Right lobe of liver (tissue), 6 donors: ENCODE data around the gene GTPBP2. TPM values are rescaled to one million over a fixed set of nuclear protein-coding genes. Genes with fewer than 3 reads are reported as not detected.

ENCODE experiments used
- ATAC-seq, 4 donors: fragments of 200-7000 bp; cut with Tn5 transposase; one replicate each; pipeline ENCODE4 v1.9.1; 2020; ENCODE audit warnings: mild to moderate bottlenecking in 4 of 4, moderate library complexity in 4 of 4
- DNase-seq, 3 donors: peaks; one replicate each; pipeline ENCODE4 v3.0.0-alpha.2; 2020
- H3K27ac ChIP-seq, 3 donors: fragments of 200-600 bp; one replicate each; pipeline ENCODE4 v1.8.0; 2022
- H3K27me3 ChIP-seq, 2 donors: fragments of 200-600 bp; one replicate each; pipeline ENCODE4 v1.8.0; 2022
- H3K36me3 ChIP-seq, 4 donors: fragments of 200-600 bp; sonication (generic) in 1 of 4; one replicate each; pipeline versions ENCODE4 v1.5.1 to v1.8.0; 2017 to 2022; ENCODE audit warnings: control low read depth in 1 of 4
- H3K4me1 ChIP-seq, 4 donors: fragments of 200-600 bp; sonication (generic) in 1 of 4; one replicate each; pipeline versions ENCODE4 v1.5.1 to v1.8.0; 2017 to 2022; ENCODE audit warnings: control low read depth in 1 of 4
- H3K4me3 ChIP-seq, 3 donors: fragments of 200-600 bp; one replicate each; pipeline ENCODE4 v1.8.0; 2022
- H3K9me3 ChIP-seq, 4 donors: fragments of 200-600 bp; sonication (generic) in 1 of 4; one replicate each; pipeline versions ENCODE4 v1.5.1 to v1.8.0; 2017 to 2022; ENCODE audit warnings: control low read depth in 1 of 4
- POLR2A ChIP-seq: fragments of 450-650 bp; IDR thresholded peaks from one replicate; pipeline ENCODE4 v1.6.1; 2017; ENCODE audit warnings: antibody characterized with exemption, mild to moderate bottlenecking
- WGBS: methylation state at CpG from one replicate; pipeline ENCODE4 v1.1.6; 2018; ENCODE audit warnings: low coverage, low lambda C conversion rate; ENCODE audit not compliant: insufficient coverage; ENCODE audit errors: missing lambda C conversion rate; 5-methylcytosine and 5-hydroxymethylcytosine counted together
- intact Hi-C, 2 donors: fragments of 100-400 bp; cut with DNase I; formaldehyde crosslinking; loops; one replicate each; pipeline versions ENCODE4 v1.11.2 to v1.14.1; 2022
- total RNA-seq, 6 experiments: library from RNA; depleted of rRNA in 2 of 6; stranded (reverse); fragments of >200 nt in 2 of 6; fragmentation: NEBNext Ultra II Directional in 3 of 6; extraction: Animal tissue kit (Norgen Biotek cat#: 25700) in 3 of 6; gene quantifications; one replicate each; pipeline versions ENCODE4 v1.1.0 to v1.2.4, GENCODE V29; 2016 to 2023
- TF ChIP-seq, protein P1 (sequence below), 4 donors: fragments of 200-600 bp in 3 of 4; fragments of 450-650 bp in 1 of 4; IDR thresholded peaks; one replicate each; pipeline versions ENCODE4 v1.5.1 to v1.8.0; 2016 to 2022; ENCODE audit warnings: antibody characterized with exemption in 4 of 4, mild to moderate bottlenecking in 2 of 4
- donor health status: DM: no; HTN: yes; CAD: no.
- donor health status: DM: no; HTN: no; CAD: no.
- donor health status: DM: no; HTN: no; CAD: no.
- donor health status: DM: no; HTN: yes; CAD: no.
- donor health status: DM: no; HTN: yes; CAD: no.

The GTPBP2 gene
- total RNA-seq, 6 experiments from 2014 or later = 12.5 to 39.9 (median 19.2) TPM

DNA sequence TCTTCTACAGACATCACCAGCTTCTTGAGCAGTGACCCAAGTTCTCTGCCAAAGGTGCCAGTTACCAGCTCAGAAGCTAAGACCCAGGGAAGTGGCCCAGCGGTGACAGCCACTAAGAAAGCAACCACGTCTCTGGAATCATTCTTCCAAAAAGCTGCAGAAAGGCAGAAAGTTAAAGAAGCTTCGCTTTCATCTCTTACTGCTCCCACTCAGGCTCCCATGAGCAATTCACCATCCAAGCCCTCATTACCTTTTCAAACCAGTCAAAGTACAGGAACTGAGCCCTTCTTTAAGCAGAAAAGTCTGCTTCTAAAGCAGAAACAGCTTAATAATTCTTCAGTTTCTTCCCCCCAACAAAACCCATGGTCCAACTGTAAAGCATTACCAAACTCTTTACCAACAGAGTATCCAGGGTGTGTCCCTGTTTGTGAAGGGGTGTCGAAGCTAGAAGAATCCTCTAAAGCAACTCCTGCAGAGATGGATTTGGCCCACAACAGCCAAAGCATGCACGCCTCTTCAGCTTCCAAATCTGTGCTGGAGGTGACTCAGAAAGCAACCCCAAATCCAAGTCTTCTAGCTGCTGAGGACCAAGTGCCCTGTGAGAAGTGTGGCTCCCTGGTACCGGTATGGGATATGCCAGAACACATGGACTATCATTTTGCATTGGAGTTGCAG is 15.2 kb downstream of the GTPBP2 start:
- WGBS = 97% methylated on average over 5 of the region's 6 CpGs
- TF ChIP-seq, protein P1, sequence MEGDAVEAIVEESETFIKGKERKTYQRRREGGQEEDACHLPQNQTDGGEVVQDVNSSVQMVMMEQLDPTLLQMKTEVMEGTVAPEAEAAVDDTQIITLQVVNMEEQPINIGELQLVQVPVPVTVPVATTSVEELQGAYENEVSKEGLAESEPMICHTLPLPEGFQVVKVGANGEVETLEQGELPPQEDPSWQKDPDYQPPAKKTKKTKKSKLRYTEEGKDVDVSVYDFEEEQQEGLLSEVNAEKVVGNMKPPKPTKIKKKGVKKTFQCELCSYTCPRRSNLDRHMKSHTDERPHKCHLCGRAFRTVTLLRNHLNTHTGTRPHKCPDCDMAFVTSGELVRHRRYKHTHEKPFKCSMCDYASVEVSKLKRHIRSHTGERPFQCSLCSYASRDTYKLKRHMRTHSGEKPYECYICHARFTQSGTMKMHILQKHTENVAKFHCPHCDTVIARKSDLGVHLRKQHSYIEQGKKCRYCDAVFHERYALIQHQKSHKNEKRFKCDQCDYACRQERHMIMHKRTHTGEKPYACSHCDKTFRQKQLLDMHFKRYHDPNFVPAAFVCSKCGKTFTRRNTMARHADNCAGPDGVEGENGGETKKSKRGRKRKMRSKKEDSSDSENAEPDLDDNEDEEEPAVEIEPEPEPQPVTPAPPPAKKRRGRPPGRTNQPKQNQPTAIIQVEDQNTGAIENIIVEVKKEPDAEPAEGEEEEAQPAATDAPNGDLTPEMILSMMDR (IDR thresholded peaks at IDR 0.05) = no peak
- no peak for TF ChIP-seq POLR2A
- Histone ChIP-seq H3K36me3 (peaks cover 0 to 23% (median 8%) of the 10 kb centered on the region in 4 donors), H3K4me3 (no peak overlapping the region), H3K9me3 (no peaks in the 10 kb centered on the region), H3K27me3 (no peaks in the 10 kb centered on the region), H3K4me1 (no peaks in the 10 kb centered on the region), H3K27ac (no peak overlapping the region)
- DNase-seq (no peak), ATAC-seq (no peak)
- intact Hi-C loops = no loop called here

DNA sequence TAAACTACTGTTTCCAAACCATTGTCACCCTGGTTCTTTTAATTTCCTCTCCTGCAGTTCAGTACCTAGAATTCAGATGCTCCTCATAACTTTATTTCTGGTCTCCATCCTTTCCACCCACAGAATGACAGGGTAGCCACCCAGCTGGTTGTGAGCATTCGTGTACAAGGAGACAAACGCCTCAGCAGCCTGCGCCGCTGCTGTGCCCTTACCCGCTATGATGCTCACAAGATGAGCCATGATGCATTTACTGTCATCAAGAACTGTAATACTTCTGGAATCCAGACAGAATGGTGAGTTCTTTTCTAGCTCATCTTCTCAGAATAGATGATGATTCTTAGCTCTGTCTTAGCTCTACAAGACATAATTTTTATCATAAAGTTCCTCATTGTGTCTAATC is 18.6 kb downstream of the GTPBP2 start:
- no peak overlapping the region for H3K4me3 ChIP-seq
- TF ChIP-seq, protein P1 (IDR thresholded peaks at IDR 0.05) = no peak
- TF ChIP-seq POLR2A = no peak
- no peaks in the 10 kb centered on the region for H3K4me1 ChIP-seq
- ATAC-seq (no peak), DNase-seq (no peak)
- H3K27me3 ChIP-seq = no peaks in the 10 kb centered on the region
- intact Hi-C loops = no loop called here
- peaks cover 0 to 30% (median 8%) of the 10 kb centered on the region in 4 donors for H3K36me3 ChIP-seq
- 94% methylated on average over 5 of the region's 5 CpGs for WGBS
- no peak overlapping the region for H3K27ac ChIP-seq
- H3K9me3 ChIP-seq = no peaks in the 10 kb centered on the region

DNA sequence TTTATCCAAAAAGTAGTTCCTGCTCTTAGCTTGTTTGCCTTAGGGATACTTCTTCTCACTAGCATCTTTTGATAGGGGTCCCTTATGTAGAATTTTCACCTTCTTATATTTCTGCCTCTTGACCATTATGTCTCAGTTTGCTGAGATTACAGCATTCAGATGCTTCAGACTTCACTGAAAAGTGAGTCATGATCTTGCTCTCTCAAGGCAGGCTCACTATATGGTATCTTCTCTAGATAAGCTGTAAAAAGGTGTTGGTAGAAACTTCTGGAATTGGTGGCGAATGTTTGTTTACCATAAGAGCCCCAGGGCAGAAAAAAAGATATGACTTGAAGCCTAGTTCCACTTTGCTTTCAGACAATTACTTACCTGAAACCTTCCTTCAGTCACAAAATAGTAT is 19.7 kb downstream of the GTPBP2 start:
- intact Hi-C loops = no loop called here
- Histone ChIP-seq H3K4me3 (no peak overlapping the region), H3K27me3 (no peaks in the 10 kb centered on the region), H3K9me3 (no peaks in the 10 kb centered on the region), H3K27ac (no peak overlapping the region), H3K4me1 (no peaks in the 10 kb centered on the region), H3K36me3 (peaks cover 0 to 32% (median 9%) of the 10 kb centered on the region in 4 donors)
- ATAC-seq (no peak), DNase-seq (no peak)
- TF ChIP-seq POLR2A = no peak
- TF ChIP-seq, protein P1 (IDR thresholded peaks at IDR 0.05) = no peak
- 94% methylated on average over 1 of the region's 1 CpG for WGBS

DNA sequence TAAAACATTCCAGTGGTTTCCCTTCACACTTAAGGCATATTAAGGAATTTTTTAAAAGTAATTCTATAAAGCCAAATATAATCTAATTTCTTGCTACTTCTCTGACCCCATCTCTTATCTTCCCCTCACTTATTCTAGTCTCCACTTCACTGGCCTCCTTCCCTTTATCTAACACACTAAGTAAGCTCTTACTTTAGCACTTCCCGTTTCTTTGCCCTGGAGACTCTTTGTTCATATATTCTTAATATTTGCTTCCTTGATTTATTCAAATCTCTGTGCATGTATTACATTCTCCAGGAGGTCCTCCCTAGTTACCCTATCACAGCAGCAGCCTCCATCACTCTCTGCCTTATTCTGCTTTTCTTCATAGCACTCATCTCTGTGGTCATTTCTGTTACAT is 20.3 kb downstream of the GTPBP2 start:
- Histone ChIP-seq H3K9me3 (no peaks in the 10 kb centered on the region), H3K4me1 (no peaks in the 10 kb centered on the region), H3K4me3 (no peak overlapping the region), H3K27me3 (no peaks in the 10 kb centered on the region), H3K36me3 (peaks cover 0 to 32% (median 7%) of the 10 kb centered on the region in 4 donors), H3K27ac (no peak overlapping the region)
- TF ChIP-seq POLR2A = no peak
- TF ChIP-seq, protein P1 (IDR thresholded peaks at IDR 0.05) = no peak
- ATAC-seq (no peak), DNase-seq (no peak)
- WGBS = 50% methylated on average over 1 of the region's 1 CpG
- intact Hi-C loops = no loop called here
